NCI-H2171 treated with DMSO at 0.1 percent for 48 hours (cell line): ENCODE data around the gene TIGD2.

Experiments
- DNase-seq: peaks from one replicate; lab custom pipeline; 2025; lab: John Stamatoyannopoulos, UW

TIGD2 gene

GRCh38 chr4:89162987-89163386, 51.7 kb downstream of the TIGD2 start:
- no peak for DNase-seq

GRCh38 chr4:89164400-89164799, 53.1 kb downstream of the TIGD2 start:
- peak; percentile 3 for DNase-seq
